B cell (primary cell): ENCODE measurements around the gene VIL1. TPM values are rescaled to one million over a fixed set of nuclear protein-coding genes. Genes with fewer than 3 reads are reported as not detected.

Source experiments
- ATAC-seq: fragments of 200-7000 bp; cut with Tn5 transposase; one replicate; pipeline ENCODE4 v1.10.0; 2021; ENCODE audit warnings: low read depth, mild to moderate bottlenecking, moderate number of reproducible peaks, moderate library complexity
- CTCF ChIA-PET: fragments of 350-600 bp; sonication (Branson Sonifier 250); formaldehyde crosslinking; loops from one replicate; lab custom pipeline; 2021; ENCODE audit warnings: antibody characterized with exemption, inconsistent platforms; lab: Charles Lee
- POLR2A ChIA-PET: fragments of 350-600 bp; sonication (Branson Sonifier 250); formaldehyde crosslinking; loops from one replicate; lab custom pipeline; 2021; ENCODE audit warnings: antibody characterized with exemption; lab: Charles Lee
- DNase-seq: peaks from one replicate; pipeline ENCODE4 v3.0.0; 2013
- H2AFZ ChIP-seq: 2 replicates; pipeline ENCODE4 v1.6.1; 2012; ENCODE audit warnings: mild to moderate bottlenecking, low read depth, low read length; ENCODE audit not compliant: insufficient read depth, poor library complexity, severe bottlenecking
- H3K27ac ChIP-seq, 2 donors: 1 replicate in 1 of 2; 2 replicates in 1 of 2; pipeline ENCODE4 v1.5.1; 2012 to 2013; ENCODE audit warnings: low read length in 2 of 2, mild to moderate bottlenecking in 2 of 2, moderate library complexity in 1 of 2
- H3K27me3 ChIP-seq, 4 experiments: fragments of 200-600 bp in 1 of 4; sonication (generic) in 1 of 4; replicated peaks in 1 of 4; 1 replicate in 2 of 4; 2 replicates in 2 of 4; pipeline versions ENCODE4 v1.6.1 to v1.7.0; 2013 to 2016; ENCODE audit warnings: low read length in 3 of 4, mild to moderate bottlenecking in 2 of 4, mixed read lengths in 1 of 4, moderate library complexity in 1 of 4; ENCODE audit not compliant: insufficient read depth in 4 of 4, control insufficient read depth in 3 of 4; ENCODE audit errors: control extremely low read depth in 1 of 4
- H3K36me3 ChIP-seq, 2 experiments: replicated peaks in 1 of 2; 1 replicate in 1 of 2; 2 replicates in 1 of 2; pipeline versions ENCODE4 v1.6.1 to v1.7.1; 2013; ENCODE audit warnings: low read length in 1 of 2; ENCODE audit not compliant: insufficient read depth in 2 of 2, control insufficient read depth in 1 of 2; ENCODE audit errors: control extremely low read depth in 1 of 2, extremely low read depth in 1 of 2
- H3K4me1 ChIP-seq, 2 donors: fragments of 200-600 bp in 1 of 2; sonication (generic) in 1 of 2; 1 replicate in 1 of 2; 2 replicates in 1 of 2; pipeline versions ENCODE4 v1.5.1 to v1.6.1; 2013 to 2017; ENCODE audit warnings: low read length in 2 of 2; ENCODE audit not compliant: control insufficient read depth in 2 of 2, insufficient read depth in 2 of 2
- H3K4me2 ChIP-seq: replicated peaks from 2 replicates; pipeline ENCODE3; 2012; ENCODE audit warnings: mild to moderate bottlenecking, low read depth, low read length; ENCODE audit not compliant: poor library complexity, severe bottlenecking
- H3K4me3 ChIP-seq, 5 experiments: fragments of 200-600 bp in 1 of 5; sonication (generic) in 1 of 5; 1 replicate in 3 of 5; 2 replicates in 2 of 5; pipeline versions ENCODE4 v1.5.1 to v1.7.0; 2011 to 2016; ENCODE audit warnings: low read length in 4 of 5, mild to moderate bottlenecking in 4 of 5, low read depth in 2 of 5, control low read depth in 1 of 5, moderate library complexity in 1 of 5; ENCODE audit not compliant: insufficient read depth in 1 of 5; ENCODE audit errors: control extremely low read depth in 1 of 5, extremely low read depth in 1 of 5
- H3K79me2 ChIP-seq: fragments of 200-600 bp; sonication (generic); one replicate; pipeline ENCODE4 v1.6.0; 2016; ENCODE audit warnings: low read length; ENCODE audit not compliant: control insufficient read depth, insufficient read depth
- H3K9ac ChIP-seq: fragments of 200-600 bp; sonication (generic); 2 replicates; pipeline ENCODE4 v1.6.1; 2017; ENCODE audit warnings: mild to moderate bottlenecking, low read length, moderate library complexity
- H3K9me3 ChIP-seq, 3 donors: one replicate each; pipeline versions ENCODE4 v1.6.1 to v1.7.1; 2013; ENCODE audit warnings: low read length in 2 of 3; ENCODE audit not compliant: control insufficient read depth in 2 of 3, insufficient read depth in 1 of 3; ENCODE audit errors: control extremely low read depth in 1 of 3
- H4K20me1 ChIP-seq: 2 replicates; pipeline ENCODE4 v1.6.0; 2012; ENCODE audit warnings: mild to moderate bottlenecking, low read length; ENCODE audit not compliant: insufficient read depth, control insufficient read depth, poor library complexity, severe bottlenecking
- H3K27ac Mint-ChIP-seq: one replicate; pipeline ENCODE4 v1.8.0; 2021; ENCODE audit warnings: mixed read lengths
- H3K27me3 Mint-ChIP-seq: one replicate; pipeline ENCODE4 v1.8.0; 2021; ENCODE audit warnings: mixed read lengths
- H3K4me1 Mint-ChIP-seq: one replicate; pipeline ENCODE4 v1.8.0; 2021; ENCODE audit warnings: mixed read lengths
- H3K4me3 Mint-ChIP-seq: one replicate; pipeline ENCODE4 v1.8.0; 2021; ENCODE audit warnings: mixed read lengths
- H3K9me3 Mint-ChIP-seq: one replicate; pipeline ENCODE4 v1.8.0; 2022; ENCODE audit warnings: mixed read lengths; ENCODE audit not compliant: insufficient read depth
- CTCF ChIP-seq: fragments of 200-600 bp; IDR thresholded peaks from one replicate; pipeline ENCODE4 v1.8.0; 2022; ENCODE audit warnings: antibody characterized with exemption, mild to moderate bottlenecking
- EZH2 ChIP-seq: IDR thresholded peaks from 2 replicates; pipeline ENCODE4 v1.6.1; 2012; ENCODE audit warnings: borderline replicate concordance, low read depth, mild to moderate bottlenecking, moderate library complexity, low read length; ENCODE audit not compliant: insufficient read depth, poor library complexity, severe bottlenecking
- WGBS: methylation state at CpG from one replicate; pipeline ENCODE4 v1.1.5; 2013; ENCODE audit warnings: missing lambda C conversion rate; ENCODE audit not compliant: insufficient coverage; 5-methylcytosine and 5-hydroxymethylcytosine counted together
- intact Hi-C: fragments of 100-400 bp; cut with micrococcal nuclease; formaldehyde crosslinking; loops from one replicate; pipeline ENCODE4 v1.10.0; 2022
- polyA plus RNA-seq: library from polyadenylated mRNA; depleted of rRNA; stranded (reverse); fragments of >200 nt; gene quantifications from 2 replicates; pipeline ENCODE4 v1.2.3, GENCODE V29; 2012
- total RNA-seq, 2 donors: library from RNA; stranded (reverse); fragments of 120-200 nt in 1 of 2; gene quantifications; 1 replicate in 1 of 2; 2 replicates in 1 of 2; pipeline versions ENCODE4 v1.2.3 to v1.2.4, GENCODE V29; 2013 to 2022

VIL1 gene
- total and polyA plus RNA-seq, 2 donors (not counting 1 experiment from before 2014, with no cell fraction given), result not detected

GRCh38 chr2:218418321-218418716, 604 bp upstream of the VIL1 start:
- no peaks in the 10 kb centered on the region for H3K36me3 ChIP-seq
- Mint-ChIP-seq H3K4me3 (no peak overlapping the region), H3K4me1 (no peaks in the 10 kb centered on the region), H3K9me3 (no peaks in the 10 kb centered on the region), H3K27me3 (no peaks in the 10 kb centered on the region), H3K27ac (no peak overlapping the region)
- H2AFZ ChIP-seq, result no peak overlapping the region
- H3K4me3 ChIP-seq, result no peak overlapping the region
- no peak overlapping the region for H3K4me2 ChIP-seq
- ChIA-PET POLR2A (no interaction called here), CTCF (no interaction called here)
- no peaks in the 10 kb centered on the region for H3K27me3 ChIP-seq
- TF ChIP-seq EZH2 (no peak), CTCF (no peak)
- H3K9ac ChIP-seq, result no peak overlapping the region
- no peaks in the 10 kb centered on the region for H3K9me3 ChIP-seq
- 75% methylated on average over 3 of the region's 5 CpGs for WGBS
- DNase-seq, result no peak
- intact Hi-C loops, result no loop called here
- no peak overlapping the region for H3K27ac ChIP-seq
- no peaks in the 10 kb centered on the region for H4K20me1 ChIP-seq
- ATAC-seq, result no peak
- H3K79me2 ChIP-seq, result no peaks in the 10 kb centered on the region
- no peaks in the 10 kb centered on the region for H3K4me1 ChIP-seq

GRCh38 chr2:218419630-218420216, 800 bp downstream of the VIL1 start:
- Mint-ChIP-seq H3K4me1 (no peaks in the 10 kb centered on the region), H3K9me3 (no peaks in the 10 kb centered on the region), H3K27me3 (no peaks in the 10 kb centered on the region), H3K27ac (no peak overlapping the region), H3K4me3 (no peak overlapping the region)
- H3K9ac ChIP-seq, result no peak overlapping the region
- no peak overlapping the region for H3K4me2 ChIP-seq
- intact Hi-C loops, result no loop called here
- ChIA-PET POLR2A (interaction anchor here (0.7 kb wide), 1 partner anchor 10 kb away, joined by 3 read pairs; no protein-coding TSS in a partner anchor), CTCF (no interaction called here)
- no peak for TF ChIP-seq CTCF
- no peak for TF ChIP-seq EZH2
- H3K27ac ChIP-seq, result no peak overlapping the region
- no peaks in the 10 kb centered on the region for H3K9me3 ChIP-seq
- DNase-seq (no peak), ATAC-seq (no peak)
- H3K4me1 ChIP-seq, result no peaks in the 10 kb centered on the region
- no peaks in the 10 kb centered on the region for H4K20me1 ChIP-seq
- no peak overlapping the region for H3K4me3 ChIP-seq
- no peak overlapping the region for H2AFZ ChIP-seq
- WGBS, result 95% methylated on average over 2 of the region's 7 CpGs
- no peaks in the 10 kb centered on the region for H3K27me3 ChIP-seq
- no peaks in the 10 kb centered on the region for H3K79me2 ChIP-seq
- H3K36me3 ChIP-seq, result no peaks in the 10 kb centered on the region
